Adrenal gland (tissue), 12 donors: ENCODE results near the gene ADGRA1. TPM values are rescaled to one million over a fixed set of nuclear protein-coding genes. Genes with fewer than 3 reads are reported as not detected.

ENCODE experiments used
- DNase-seq, 7 donors: peaks; one replicate each; pipeline ENCODE4 v3.0.0-alpha.2; 2019 to 2020
- H3K27ac ChIP-seq, 5 donors: fragments of 200-600 bp; sonication (generic) in 4 of 5; 1 replicate in 3 of 5; 2 replicates in 2 of 5; pipeline versions ENCODE4 v1.5.1 to v1.8.0; 2016 to 2020; ENCODE audit warnings: mild to moderate bottlenecking in 1 of 5
- H3K27me3 ChIP-seq: fragments of 200-600 bp; 2 replicates; pipeline ENCODE4 v1.8.0; 2021
- H3K36me3 ChIP-seq, 2 donors: fragments of 200-600 bp; replicated peaks in 1 of 2; 1 replicate in 1 of 2; 2 replicates in 1 of 2; pipeline versions ENCODE4 v1.5.1 to v1.8.0; 2018 to 2022
- H3K4me1 ChIP-seq, 2 donors: fragments of 200-600 bp; replicated peaks in 1 of 2; 1 replicate in 1 of 2; 2 replicates in 1 of 2; pipeline versions ENCODE4 v1.5.1 to v1.8.0; 2018 to 2021
- H3K4me3 ChIP-seq, 4 donors: fragments of 200-600 bp; sonication (generic) in 3 of 4; one replicate each; pipeline ENCODE4 v1.5.1; 2016 to 2018
- H3K9me3 ChIP-seq, 3 donors: fragments of 200-600 bp; sonication (generic) in 1 of 3; replicated peaks in 1 of 3; 1 replicate in 2 of 3; 2 replicates in 1 of 3; pipeline versions ENCODE4 v1.5.1 to v1.8.0; 2016 to 2021
- POLR2A ChIP-seq, 2 donors: fragments of 450-650 bp; IDR thresholded peaks; one replicate each; pipeline ENCODE4 v1.6.1; 2017; ENCODE audit warnings: antibody characterized with exemption in 2 of 2, mild to moderate bottlenecking in 2 of 2, moderate library complexity in 1 of 2
- WGBS, 4 donors: extraction: QIAGEN DNeasy Blood & Tissue Kit in 2 of 4; methylation state at CpG; one replicate each; pipeline versions ENCODE4 v1.1.5 to v1.1.7; 2013 to 2017; 5-methylcytosine and 5-hydroxymethylcytosine counted together
- intact Hi-C, 2 donors: fragments of 100-400 bp; cut with DNase I; formaldehyde crosslinking; loops; one replicate each; pipeline versions ENCODE4 v1.14.1 to v1.15.0; 2022 to 2023
- polyA plus RNA-seq, 3 donors: library from polyadenylated mRNA; stranded (reverse); fragments of 200-250 nt in 2 of 3; fragments of 350-450 nt in 1 of 3; fragmentation: Illumina TruSeq in 1 of 3; extraction: RNeasy Lipid Tissue Mini Kit (QIAGEN cat#74804) in 1 of 3; gene quantifications; one replicate each; pipeline ENCODE4 v1.2.3, GENCODE V29; 2013 to 2014
- total RNA-seq, 9 donors: library from RNA; depleted of rRNA in 4 of 9; stranded (reverse); fragments of >200 nt in 4 of 9; fragments of 120-200 nt in 1 of 9; fragmentation: NEBNext Ultra II Directional in 1 of 9; extraction: Animal tissue kit (Norgen Biotek cat#: 25700) in 1 of 9; gene quantifications; one replicate each; pipeline versions ENCODE4 v1.1.0 to v1.2.4, GENCODE V29; 2013 to 2023
- TF ChIP-seq, protein P1 (sequence below), 6 experiments: fragments of 450-650 bp in 4 of 6; fragments of 200-600 bp in 2 of 6; sonication (generic) in 1 of 6; IDR thresholded peaks; 1 replicate in 5 of 6; 2 replicates in 1 of 6; pipeline versions ENCODE4 v1.5.1 to v1.8.0; 2016 to 2021; ENCODE audit warnings: antibody characterized with exemption in 6 of 6, mild to moderate bottlenecking in 2 of 6, moderate library complexity in 1 of 6
- donor health status: healthy with polysubstance abuse.
- donor health status: Bipolar disorder and iron deficiency.
- donor health status: DM: yes; HTN: yes; CAD: no.
- donor health status: DM: no; HTN: no; CAD: no.
- donor health status: DM: no; HTN: no; CAD: no.
- donor health status: DM: yes; HTN: yes; CAD: no.

Gene ADGRA1
- total and polyA plus RNA-seq, 12 donors = 0.06 to 8.2 (median 2.7) TPM; not detected in 2

DNA sequence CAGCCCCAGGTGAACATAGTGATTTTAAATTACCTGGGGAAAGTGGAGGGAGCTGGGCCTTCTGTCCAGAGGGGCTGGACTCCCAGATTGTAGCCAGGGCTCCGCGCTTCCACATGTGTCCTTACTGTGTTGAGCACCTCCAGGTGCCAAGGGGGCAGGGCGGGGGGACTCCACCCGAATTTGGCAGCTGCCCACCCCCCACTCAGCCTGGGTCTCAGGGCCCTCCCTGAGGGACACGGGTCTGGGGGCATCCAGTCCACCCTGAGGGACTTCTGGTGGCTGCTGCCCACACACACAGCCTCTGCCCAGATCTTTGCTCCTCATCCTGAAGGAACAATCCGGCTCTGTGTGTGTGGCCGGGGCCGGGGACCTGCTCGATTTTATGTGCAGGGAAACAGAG lies 28.2 kb upstream of the ADGRA1 start:
- Histone ChIP-seq H3K4me3 (no peak overlapping the region), H3K27me3 (peaks cover 3% of the 10 kb centered on the region), H3K9me3 (no peaks in the 10 kb centered on the region), H3K4me1 (no peaks in the 10 kb centered on the region), H3K27ac (no peak overlapping the region), H3K36me3 (no peaks in the 10 kb centered on the region)
- TF ChIP-seq, protein P1, sequence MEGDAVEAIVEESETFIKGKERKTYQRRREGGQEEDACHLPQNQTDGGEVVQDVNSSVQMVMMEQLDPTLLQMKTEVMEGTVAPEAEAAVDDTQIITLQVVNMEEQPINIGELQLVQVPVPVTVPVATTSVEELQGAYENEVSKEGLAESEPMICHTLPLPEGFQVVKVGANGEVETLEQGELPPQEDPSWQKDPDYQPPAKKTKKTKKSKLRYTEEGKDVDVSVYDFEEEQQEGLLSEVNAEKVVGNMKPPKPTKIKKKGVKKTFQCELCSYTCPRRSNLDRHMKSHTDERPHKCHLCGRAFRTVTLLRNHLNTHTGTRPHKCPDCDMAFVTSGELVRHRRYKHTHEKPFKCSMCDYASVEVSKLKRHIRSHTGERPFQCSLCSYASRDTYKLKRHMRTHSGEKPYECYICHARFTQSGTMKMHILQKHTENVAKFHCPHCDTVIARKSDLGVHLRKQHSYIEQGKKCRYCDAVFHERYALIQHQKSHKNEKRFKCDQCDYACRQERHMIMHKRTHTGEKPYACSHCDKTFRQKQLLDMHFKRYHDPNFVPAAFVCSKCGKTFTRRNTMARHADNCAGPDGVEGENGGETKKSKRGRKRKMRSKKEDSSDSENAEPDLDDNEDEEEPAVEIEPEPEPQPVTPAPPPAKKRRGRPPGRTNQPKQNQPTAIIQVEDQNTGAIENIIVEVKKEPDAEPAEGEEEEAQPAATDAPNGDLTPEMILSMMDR (IDR thresholded peaks at IDR 0.05) = no peak
- no peak for TF ChIP-seq POLR2A (IDR thresholded peaks at IDR 0.05)
- intact Hi-C loops = no loop called here
- no peak for DNase-seq
- 64 to 87% (median 77%) methylated on average over 4 to 9 of the region's 9 CpGs for WGBS, 4 donors

DNA sequence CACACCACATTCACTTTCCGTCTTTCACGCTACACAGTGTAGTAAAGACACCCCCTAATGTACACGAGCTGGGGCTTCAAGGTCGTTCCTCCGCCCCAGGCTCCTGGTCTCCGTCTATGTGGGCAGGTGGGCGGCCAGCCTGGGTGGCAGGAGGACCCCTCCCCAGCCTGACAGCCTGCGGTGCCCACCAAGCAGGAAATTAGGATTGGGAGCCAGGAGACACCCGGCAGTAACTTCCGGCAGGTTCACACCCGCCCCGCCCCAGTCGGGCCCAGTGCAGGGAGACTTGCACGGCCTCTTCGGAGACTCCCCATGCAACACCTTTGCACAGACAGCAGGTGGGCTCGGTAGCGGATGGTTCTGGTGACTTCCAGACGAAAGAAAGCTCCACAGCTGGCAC lies 27.7 kb upstream of the ADGRA1 start:
- H3K36me3 ChIP-seq = no peaks in the 10 kb centered on the region
- no peaks in the 10 kb centered on the region for H3K4me1 ChIP-seq
- intact Hi-C loops = no loop called here
- H3K4me3 ChIP-seq = no peak overlapping the region
- TF ChIP-seq, protein P1 (IDR thresholded peaks at IDR 0.05) = no peak
- no peak for TF ChIP-seq POLR2A (IDR thresholded peaks at IDR 0.05)
- 74 to 84% (median 81%) methylated on average over 6 to 18 of the region's 18 CpGs for WGBS, 4 donors
- no peaks in the 10 kb centered on the region for H3K27me3 ChIP-seq
- no peak overlapping the region for H3K27ac ChIP-seq
- no peaks in the 10 kb centered on the region for H3K9me3 ChIP-seq
- DNase-seq = no peak

DNA sequence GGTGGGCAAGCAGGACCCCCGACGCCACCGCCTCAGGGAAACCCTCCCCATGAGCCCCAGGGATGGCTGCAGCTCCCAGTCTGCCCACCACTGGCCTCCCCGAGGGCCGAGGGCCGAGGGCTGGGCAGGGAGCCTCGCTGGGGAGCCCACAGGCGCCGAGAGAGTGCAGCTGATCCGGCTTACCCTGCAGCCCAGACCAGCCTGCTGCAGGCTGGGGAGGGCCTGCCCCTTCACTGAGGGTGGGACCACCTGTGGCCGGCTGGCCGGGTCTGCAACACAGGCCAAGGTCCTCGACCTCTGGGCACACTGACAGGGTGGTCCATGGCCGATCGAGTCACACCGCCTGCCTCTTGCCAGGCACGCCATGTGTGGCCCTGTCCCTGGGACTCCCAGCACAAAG lies 27.3 kb upstream of the ADGRA1 start:
- no peaks in the 10 kb centered on the region for H3K9me3 ChIP-seq
- intact Hi-C loops = no loop called here
- no peaks in the 10 kb centered on the region for H3K27me3 ChIP-seq
- no peak overlapping the region for H3K27ac ChIP-seq
- DNase-seq = no peak
- H3K4me3 ChIP-seq = no peak overlapping the region
- TF ChIP-seq, protein P1 (IDR thresholded peaks at IDR 0.05) = no peak
- no peak for TF ChIP-seq POLR2A (IDR thresholded peaks at IDR 0.05)
- H3K4me1 ChIP-seq = no peaks in the 10 kb centered on the region
- 72 to 84% (median 73%) methylated on average over 4 to 17 of the region's 17 CpGs for WGBS, 4 donors
- no peaks in the 10 kb centered on the region for H3K36me3 ChIP-seq

DNA sequence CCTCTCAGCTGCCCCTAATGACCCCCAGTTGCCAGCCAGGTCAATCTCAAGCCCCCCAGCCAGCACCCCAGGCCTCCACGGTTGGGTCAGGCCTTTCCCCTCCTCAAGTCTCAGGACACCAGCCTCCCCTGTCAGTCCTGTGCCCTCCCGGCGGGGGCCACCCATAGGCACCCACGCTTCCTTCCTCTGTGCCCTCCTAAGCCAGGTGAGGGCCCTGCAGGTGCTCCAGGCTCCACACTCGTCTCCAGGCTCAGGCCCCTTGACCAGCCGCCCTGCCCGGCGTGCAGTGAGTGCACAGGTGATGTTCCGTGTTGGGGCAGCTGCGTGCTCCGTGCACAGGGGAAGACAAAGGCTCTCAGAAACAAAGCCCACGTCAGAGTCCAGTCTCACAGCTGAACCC lies 26.8 kb upstream of the ADGRA1 start:
- no peaks in the 10 kb centered on the region for H3K36me3 ChIP-seq
- no peaks in the 10 kb centered on the region for H3K9me3 ChIP-seq
- no peak overlapping the region for H3K27ac ChIP-seq
- no peaks in the 10 kb centered on the region for H3K27me3 ChIP-seq
- no peaks in the 10 kb centered on the region for H3K4me1 ChIP-seq
- WGBS, 4 donors = 78 to 92% (median 82%) methylated on average over 6 to 12 of the region's 12 CpGs
- TF ChIP-seq, protein P1 (IDR thresholded peaks at IDR 0.05) = no peak
- no peak for TF ChIP-seq POLR2A (IDR thresholded peaks at IDR 0.05)
- intact Hi-C loops = no loop called here
- H3K4me3 ChIP-seq = no peak overlapping the region
- no peak for DNase-seq
